Bronchial epithelial cell (primary cell): ENCODE data around the gene GJA3. TPM values are rescaled to one million over a fixed set of nuclear protein-coding genes. Genes with fewer than 3 reads are reported as not detected.

Source experiments
- DNase-seq: peaks from one replicate; pipeline ENCODE4 v3.0.0-alpha.2; 2010; ENCODE audit warnings: low read depth
- FAIRE-seq: peaks from 2 replicates; lab custom pipeline; 2011; peaks lifted over from hg19 to GRCh38; lab: Jason Lieb, UNC
- H3K27me3 ChIP-seq: 2 replicates; pipeline ENCODE4 v1.5.1; 2011; ENCODE audit warnings: low read length; ENCODE audit not compliant: control insufficient read depth, insufficient read depth
- H3K36me3 ChIP-seq: 2 replicates; pipeline ENCODE4 v1.5.1; 2011; ENCODE audit warnings: low read length; ENCODE audit not compliant: control insufficient read depth, insufficient read depth
- H3K4me3 ChIP-seq: 2 replicates; pipeline ENCODE4 v1.5.1; 2011; ENCODE audit warnings: mild to moderate bottlenecking, low read depth, low read length, control low read depth
- total RNA-seq: library from RNA; depleted of rRNA; stranded (reverse); fragments of >200 nt; gene quantifications from 2 replicates; pipeline ENCODE4 v1.2.1, GENCODE V29; 2014
- TF ChIP-seq, protein P1 (sequence below): IDR thresholded peaks from 2 replicates; pipeline ENCODE4 v1.5.1; 2011; ENCODE audit warnings: mild to moderate bottlenecking, moderate library complexity, low read length, control low read depth, inconsistent platforms; ENCODE audit not compliant: insufficient read depth, severe bottlenecking

Gene GJA3
- total RNA-seq, 1 donor from 2014 or later: 0.26 TPM

DNA sequence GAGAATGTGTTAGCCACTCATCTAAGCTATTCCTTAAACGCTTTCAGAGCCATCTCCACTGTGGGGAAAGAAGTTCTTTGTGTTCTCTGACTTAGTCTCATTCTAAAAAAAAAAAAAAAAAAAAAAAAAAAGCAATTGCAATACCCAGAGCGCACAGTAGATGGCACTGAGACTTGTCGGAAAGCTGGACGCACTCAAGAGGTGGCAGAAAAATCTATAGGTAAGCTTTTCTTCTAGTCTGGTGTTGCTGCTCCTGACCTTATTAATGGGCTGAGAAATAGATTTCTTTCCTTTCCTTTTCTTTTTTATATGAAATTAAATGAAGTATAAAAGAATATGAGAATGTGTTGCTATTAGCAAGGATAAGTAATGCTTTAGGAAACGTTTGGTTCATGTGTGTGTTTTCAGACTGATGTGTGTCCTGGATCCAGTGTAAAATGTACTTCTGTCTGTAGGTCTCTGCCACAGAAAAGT lies 36.5 kb upstream of the GJA3 start:
- no peak for FAIRE-seq
- peak; percentile 59 for DNase-seq

GRCh38 chr13:20195801-20196200 lies 34.9 kb upstream of the GJA3 start:
- Histone ChIP-seq H3K4me3 (no peak overlapping the region), H3K27me3 (no peaks in the 10 kb centered on the region), H3K36me3 (no peaks in the 10 kb centered on the region)
- DNase-seq: peak; percentile 72
- TF ChIP-seq, protein P1, sequence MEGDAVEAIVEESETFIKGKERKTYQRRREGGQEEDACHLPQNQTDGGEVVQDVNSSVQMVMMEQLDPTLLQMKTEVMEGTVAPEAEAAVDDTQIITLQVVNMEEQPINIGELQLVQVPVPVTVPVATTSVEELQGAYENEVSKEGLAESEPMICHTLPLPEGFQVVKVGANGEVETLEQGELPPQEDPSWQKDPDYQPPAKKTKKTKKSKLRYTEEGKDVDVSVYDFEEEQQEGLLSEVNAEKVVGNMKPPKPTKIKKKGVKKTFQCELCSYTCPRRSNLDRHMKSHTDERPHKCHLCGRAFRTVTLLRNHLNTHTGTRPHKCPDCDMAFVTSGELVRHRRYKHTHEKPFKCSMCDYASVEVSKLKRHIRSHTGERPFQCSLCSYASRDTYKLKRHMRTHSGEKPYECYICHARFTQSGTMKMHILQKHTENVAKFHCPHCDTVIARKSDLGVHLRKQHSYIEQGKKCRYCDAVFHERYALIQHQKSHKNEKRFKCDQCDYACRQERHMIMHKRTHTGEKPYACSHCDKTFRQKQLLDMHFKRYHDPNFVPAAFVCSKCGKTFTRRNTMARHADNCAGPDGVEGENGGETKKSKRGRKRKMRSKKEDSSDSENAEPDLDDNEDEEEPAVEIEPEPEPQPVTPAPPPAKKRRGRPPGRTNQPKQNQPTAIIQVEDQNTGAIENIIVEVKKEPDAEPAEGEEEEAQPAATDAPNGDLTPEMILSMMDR: no peak
- no peak for FAIRE-seq

More for the DNA sequence above, 36.5 kb upstream of the GJA3 start:
- TF ChIP-seq, protein P1: peak; percentile 69
- no peaks in the 10 kb centered on the region for H3K36me3 ChIP-seq
- no peaks in the 10 kb centered on the region for H3K27me3 ChIP-seq
- H3K4me3 ChIP-seq: no peak overlapping the region

- TF ChIP-seq, protein P1: no peak
- FAIRE-seq (no peak), DNase-seq (peak; percentile 70)
- Histone ChIP-seq H3K36me3 (peaks cover 7% of the 10 kb centered on the region), H3K27me3 (no peaks in the 10 kb centered on the region), H3K4me3 (peak overlapping the region; percentile 61)
Measured at GRCh38 chr13:20193907-20194631, 33.2 kb upstream of the GJA3 start.

DNA sequence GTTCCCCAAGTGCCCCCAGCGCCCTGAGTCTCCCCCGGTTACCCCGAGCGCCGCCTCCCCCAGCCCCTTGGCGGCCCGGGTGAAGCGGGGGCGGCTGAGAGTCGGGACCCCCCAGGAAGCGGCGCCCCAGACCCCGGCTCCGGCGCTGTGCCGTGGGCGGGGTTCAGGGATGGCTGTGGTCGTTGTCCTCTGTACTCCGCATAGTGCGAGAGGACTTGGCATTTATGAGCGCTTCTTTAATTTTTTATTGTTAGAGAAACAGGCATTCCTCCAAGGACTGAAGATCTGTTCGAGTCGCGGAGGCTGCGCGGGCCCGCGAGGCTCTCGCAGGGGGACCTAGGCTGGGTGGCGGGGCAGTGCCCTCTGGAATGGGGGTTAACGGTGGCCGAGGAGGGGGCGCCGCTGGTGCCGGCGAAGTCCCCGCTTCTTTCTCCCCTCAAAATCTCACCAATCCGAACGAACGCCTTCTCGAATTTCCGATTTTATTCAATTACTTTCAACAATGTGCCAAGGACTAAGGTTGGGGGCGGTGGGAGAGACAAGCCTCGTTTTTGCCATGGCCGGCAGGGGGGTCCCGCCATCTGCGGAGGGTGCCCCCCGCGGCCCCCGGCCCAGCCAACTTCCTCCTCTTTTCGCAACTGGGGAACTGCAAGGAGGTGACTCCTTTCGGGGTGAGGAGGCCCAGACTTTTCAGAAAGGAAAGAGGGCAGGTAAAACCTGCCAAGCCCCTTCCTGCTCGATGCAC lies 32.5 kb upstream of the GJA3 start:
- Histone ChIP-seq H3K27me3 (no peaks in the 10 kb centered on the region), H3K36me3 (peaks cover 11% of the 10 kb centered on the region), H3K4me3 (peak overlapping the region; percentile 61)
- no peak for DNase-seq
- FAIRE-seq: no peak
- TF ChIP-seq, protein P1: no peak

GRCh38 chr13:20192836-20193161 lies 31.9 kb upstream of the GJA3 start, which contains the start of gene GJB2:
Gene GJB2 (minus strand): TSS chr13:20192938. CDS start chr13:20189581, 3,357 bp downstream.
- Histone ChIP-seq H3K36me3 (peaks cover 11% of the 10 kb centered on the region), H3K27me3 (no peaks in the 10 kb centered on the region), H3K4me3 (peak within 1 kb of the TSS; percentile 61)
- DNase-seq (no peak), FAIRE-seq (no peak)
- TF ChIP-seq, protein P1: no peak
